GM23248 (cell line): ENCODE measurements around the gene FBH1. TPM values are rescaled to one million over a fixed set of nuclear protein-coding genes. Genes with fewer than 3 reads are reported as not detected.

Source experiments
- DNase-seq: peaks from one replicate; pipeline ENCODE4 v3.0.0-alpha.2; 2015
- H2AFZ ChIP-seq: fragments of 200-600 bp; sonication (generic); 2 replicates; pipeline ENCODE4 v1.6.1; 2016; ENCODE audit warnings: antibody characterized with exemption
- H3F3A ChIP-seq: fragments of 200-600 bp; sonication (generic); 2 replicates; pipeline ENCODE4 v1.6.1; 2016; ENCODE audit warnings: mild to moderate bottlenecking, antibody characterized with exemption, mixed run types; ENCODE audit not compliant: insufficient read depth
- H3K27ac ChIP-seq: fragments of 200-600 bp; sonication (generic); 2 replicates; pipeline ENCODE4 v1.5.1; 2016; ENCODE audit warnings: mild to moderate bottlenecking
- H3K27me3 ChIP-seq: fragments of 200-600 bp; sonication (generic); replicated peaks from 2 replicates; pipeline ENCODE4 v1.6.1; 2016; ENCODE audit warnings: mild to moderate bottlenecking; ENCODE audit not compliant: insufficient read depth
- H3K36me3 ChIP-seq: fragments of 200-600 bp; sonication (generic); 2 replicates; pipeline ENCODE4 v1.6.1; 2016; ENCODE audit warnings: low read depth, mild to moderate bottlenecking
- H3K4me1 ChIP-seq: fragments of 200-600 bp; sonication (generic); 2 replicates; pipeline ENCODE4 v1.6.1; 2016; ENCODE audit warnings: mild to moderate bottlenecking; ENCODE audit not compliant: insufficient read depth
- H3K4me2 ChIP-seq: fragments of 200-600 bp; sonication (generic); one replicate; pipeline ENCODE4 v1.6.1; 2016; ENCODE audit warnings: mild to moderate bottlenecking; ENCODE audit not compliant: unreplicated experiment
- H3K4me3 ChIP-seq: fragments of 200-600 bp; sonication (generic); 2 replicates; pipeline ENCODE4 v1.5.1; 2016; ENCODE audit warnings: mild to moderate bottlenecking
- H3K79me2 ChIP-seq: fragments of 200-600 bp; sonication (generic); 2 replicates; pipeline ENCODE4 v1.6.1; 2016; ENCODE audit warnings: mild to moderate bottlenecking; ENCODE audit not compliant: insufficient read depth
- H3K9ac ChIP-seq: fragments of 200-600 bp; sonication (generic); 2 replicates; pipeline ENCODE4 v1.6.1; 2016; ENCODE audit warnings: mild to moderate bottlenecking
- H3K9me2 ChIP-seq: fragments of 200-600 bp; sonication (generic); 2 replicates; pipeline ENCODE4 v1.6.1; 2016; ENCODE audit warnings: mixed run types, mild to moderate bottlenecking, moderate library complexity; ENCODE audit not compliant: insufficient read depth
- H3K9me3 ChIP-seq: fragments of 200-600 bp; sonication (generic); one replicate; pipeline ENCODE4 v1.6.1; 2017; ENCODE audit warnings: low read depth
- H4K20me1 ChIP-seq: fragments of 200-600 bp; sonication (generic); 2 replicates; pipeline ENCODE4 v1.6.0; 2016; ENCODE audit not compliant: insufficient read depth
- EZH2 ChIP-seq: fragments of 200-600 bp; sonication (generic); IDR thresholded peaks from 2 replicates; pipeline ENCODE4 v1.6.1; 2018; ENCODE audit warnings: antibody characterized with exemption, mild to moderate bottlenecking; ENCODE audit not compliant: insufficient read depth, poor library complexity, severe bottlenecking
- EZH2phosphoT487 ChIP-seq: fragments of 200-600 bp; sonication (generic); IDR thresholded peaks from 2 replicates; pipeline ENCODE4 v1.6.1; 2018; ENCODE audit warnings: antibody characterized with exemption, moderate library complexity, mild to moderate bottlenecking, low read depth; ENCODE audit not compliant: insufficient read depth
- WGBS, 2 experiments: methylation state at CpG; one replicate each; pipeline ENCODE4 v1.1.6; 2015 to 2017; ENCODE audit warnings: low lambda C conversion rate in 2 of 2, low coverage in 1 of 2; ENCODE audit errors: missing lambda C conversion rate in 2 of 2; 5-methylcytosine and 5-hydroxymethylcytosine counted together
- in situ Hi-C: fragments of 300-500 bp; cut with MboI; formaldehyde crosslinking; loops from 2 replicates; pipeline ENCODE4 v1.15.0; 2020
- polyA plus RNA-seq: library from polyadenylated mRNA; unstranded; fragments of >200 nt; fragmentation: Nextera tagmentation; extraction: Ambion mirVana; gene quantifications from 2 replicates; pipeline ENCODE4 v1.2.1, GENCODE V29; 2016
- total RNA-seq: library from RNA; depleted of rRNA; stranded (reverse); fragments of >200 nt; shearing (Covaris generic); gene quantifications from 2 replicates; pipeline ENCODE4 v1.2.3, GENCODE V29; 2014

The FBH1 gene
- total and polyA plus RNA-seq, 2 experiments from 2014 or later, result 66.4 to 79.3 TPM

- Histone ChIP-seq H2AFZ (no peak overlapping the region), H3F3A (no peaks in the 10 kb centered on the region), H3K79me2 (no peaks in the 10 kb centered on the region), H4K20me1 (no peaks in the 10 kb centered on the region), H3K4me2 (no peak overlapping the region), H3K27me3 (no peaks in the 10 kb centered on the region), H3K36me3 (peaks cover 51% of the 10 kb centered on the region), H3K4me3 (no peak overlapping the region), H3K27ac (no peak overlapping the region), H3K9ac (no peak overlapping the region), H3K4me1 (no peaks in the 10 kb centered on the region), H3K9me2 (no peaks in the 10 kb centered on the region), H3K9me3 (no peaks in the 10 kb centered on the region)
- DNase-seq, result no peak
- TF ChIP-seq EZH2, result no peak
- TF ChIP-seq EZH2phosphoT487, result no peak
- in situ Hi-C loops, result no loop called here
- 88 to 89% methylated on average over 7 of the region's 7 CpGs for WGBS, 2 experiments
Observed at GRCh38 chr10:5919568-5919967, 29.5 kb downstream of the FBH1 start.

GRCh38 chr10:5921746-5922145 lies 31.7 kb downstream of the FBH1 start:
- Histone ChIP-seq H3K36me3 (peaks cover 42% of the 10 kb centered on the region), H3K79me2 (no peaks in the 10 kb centered on the region), H3K9me3 (no peaks in the 10 kb centered on the region), H3K27me3 (no peaks in the 10 kb centered on the region), H3K9ac (no peak overlapping the region), H3F3A (peaks cover 6% of the 10 kb centered on the region), H2AFZ (no peak overlapping the region), H3K4me1 (peaks cover 5% of the 10 kb centered on the region), H3K9me2 (no peaks in the 10 kb centered on the region), H3K27ac (no peak overlapping the region), H3K4me3 (no peak overlapping the region), H4K20me1 (no peaks in the 10 kb centered on the region), H3K4me2 (no peak overlapping the region)
- in situ Hi-C loops, result no loop called here
- DNase-seq, result no peak
- TF ChIP-seq EZH2phosphoT487, result no peak
- no peak for TF ChIP-seq EZH2
- WGBS, 2 experiments, result 88% methylated on average over 5 of the region's 5 CpGs

- DNase-seq, result no peak
- Histone ChIP-seq H3K4me3 (no peak overlapping the region), H3K4me2 (no peak overlapping the region), H3K9ac (no peak overlapping the region), H3K27me3 (no peaks in the 10 kb centered on the region), H3K27ac (no peak overlapping the region), H2AFZ (no peak overlapping the region), H3K9me3 (no peaks in the 10 kb centered on the region), H3F3A (peaks cover 29% of the 10 kb centered on the region), H3K4me1 (peaks cover 14% of the 10 kb centered on the region), H4K20me1 (no peaks in the 10 kb centered on the region), H3K79me2 (no peaks in the 10 kb centered on the region), H3K9me2 (no peaks in the 10 kb centered on the region), H3K36me3 (peaks cover 33% of the 10 kb centered on the region)
- TF ChIP-seq EZH2 (no peak), EZH2phosphoT487 (no peak)
- 42 to 45% methylated on average over 10 of the region's 10 CpGs for WGBS, 2 experiments
- in situ Hi-C loops, result no loop called here
Observed at GRCh38 chr10:5924889-5925288, 34.8 kb downstream of the FBH1 start.

- WGBS, 2 experiments, result 6 to 10% methylated on average over 8 of the region's 8 CpGs
- Histone ChIP-seq H4K20me1 (no peaks in the 10 kb centered on the region), H3K27me3 (no peaks in the 10 kb centered on the region), H3K9me2 (no peaks in the 10 kb centered on the region), H3F3A (peaks cover 29% of the 10 kb centered on the region), H3K4me3 (peak overlapping the region; percentile 45), H3K9ac (peak overlapping the region; percentile 70), H3K9me3 (no peaks in the 10 kb centered on the region), H3K27ac (peak overlapping the region; percentile 89), H3K4me1 (peaks cover 14% of the 10 kb centered on the region), H2AFZ (peak overlapping the region; percentile 45), H3K79me2 (no peaks in the 10 kb centered on the region; the same call in 1 of the 2 replicates), H3K4me2 (peak overlapping the region; percentile 48), H3K36me3 (peaks cover 35% of the 10 kb centered on the region)
- in situ Hi-C loops, result no loop called here
- DNase-seq, result peak; percentile 95
- no peak for TF ChIP-seq EZH2phosphoT487
- TF ChIP-seq EZH2, result no peak
Observed at GRCh38 chr10:5927306-5927705, 37.3 kb downstream of the FBH1 start.

GRCh38 chr10:5929442-5929841 lies 39.4 kb downstream of the FBH1 start:
- peaks cover 35% of the 10 kb centered on the region for H3K36me3 ChIP-seq
- no peaks in the 10 kb centered on the region for H4K20me1 ChIP-seq
- H3K4me2 ChIP-seq, result no peak overlapping the region
- no peaks in the 10 kb centered on the region for H3K27me3 ChIP-seq
- no peaks in the 10 kb centered on the region for H3K9me2 ChIP-seq
- H3K9me3 ChIP-seq, result no peaks in the 10 kb centered on the region
- in situ Hi-C loops, result no loop called here
- TF ChIP-seq EZH2, result no peak
- TF ChIP-seq EZH2phosphoT487, result no peak
- no peak overlapping the region for H3K9ac ChIP-seq
- no peak overlapping the region for H2AFZ ChIP-seq
- H3K79me2 ChIP-seq, result no peaks in the 10 kb centered on the region; the same call in 1 of the 2 replicates
- no peak overlapping the region for H3K4me3 ChIP-seq
- peaks cover 14% of the 10 kb centered on the region for H3K4me1 ChIP-seq
- no peak overlapping the region for H3K27ac ChIP-seq
- DNase-seq, result no peak
- 63 to 65% methylated on average over 8 of the region's 8 CpGs for WGBS, 2 experiments
- H3F3A ChIP-seq, result peaks cover 29% of the 10 kb centered on the region
